ENCODE measurements around the gene AKR1C2.
"Not testable (repeated sequence)": the region's sequence is repeated elsewhere in the genome, so short reads cannot be mapped to it uniquely, and the experiment has no call there.

AKR1C2 gene

DNA sequence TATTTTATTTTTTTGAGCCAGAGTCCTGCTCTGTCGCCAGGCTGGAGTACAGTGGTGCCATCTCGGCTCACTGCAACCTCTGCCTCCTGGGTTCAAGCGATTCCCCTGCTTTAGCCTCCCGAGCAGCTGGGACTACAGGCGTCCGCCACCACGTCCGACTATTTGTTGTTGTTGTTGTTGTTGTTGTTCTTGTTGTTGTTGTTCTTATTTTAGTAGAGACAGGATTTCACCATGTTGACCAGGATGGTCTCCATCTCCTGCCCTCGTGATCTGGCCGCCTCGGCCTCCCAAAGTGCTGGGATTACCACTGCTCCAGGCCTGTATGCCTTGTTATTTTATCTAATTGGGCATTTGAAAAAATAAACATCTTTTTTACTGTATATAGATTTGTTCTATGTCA is 42.1 kb downstream of the AKR1C2 start:
- not testable (repeated sequence) for DNase-seq (ENCODE audit: low read depth, low spot score)

DNA sequence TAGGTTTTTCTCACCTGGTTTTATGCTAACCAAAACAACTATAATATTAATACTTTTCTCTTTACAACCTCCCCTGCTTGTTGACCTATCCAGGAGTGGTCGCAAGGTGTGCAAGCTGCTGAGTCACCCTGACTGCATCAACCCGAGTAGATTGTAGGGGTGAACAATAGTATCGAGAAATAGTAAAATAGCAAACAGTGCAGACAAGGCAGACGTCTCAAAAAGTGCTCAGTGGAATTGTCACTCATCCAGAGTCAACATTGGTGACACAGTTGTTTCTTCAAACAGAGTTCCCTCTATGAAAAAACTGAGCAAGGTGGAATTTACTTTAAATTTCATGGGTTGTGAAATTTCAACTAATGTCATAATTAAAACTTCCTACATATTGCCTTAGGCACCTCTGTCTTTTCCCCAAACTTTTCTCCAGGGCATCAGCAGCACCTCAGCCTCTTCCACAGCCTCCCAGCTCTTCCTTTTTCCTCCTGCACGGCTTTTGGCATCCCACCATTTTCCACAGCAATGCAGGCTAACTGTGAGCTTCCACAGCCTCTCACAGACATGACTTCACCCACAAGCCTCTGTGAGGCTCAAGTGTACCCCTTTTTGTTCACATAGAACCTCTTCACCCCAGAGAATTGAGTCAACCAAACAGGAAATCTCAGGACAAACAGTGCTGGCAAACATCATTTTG is 46.6 kb downstream of the AKR1C2 start:
- DNase-seq (ENCODE audit: low read depth, low spot score), result not testable (repeated sequence)

DNA sequence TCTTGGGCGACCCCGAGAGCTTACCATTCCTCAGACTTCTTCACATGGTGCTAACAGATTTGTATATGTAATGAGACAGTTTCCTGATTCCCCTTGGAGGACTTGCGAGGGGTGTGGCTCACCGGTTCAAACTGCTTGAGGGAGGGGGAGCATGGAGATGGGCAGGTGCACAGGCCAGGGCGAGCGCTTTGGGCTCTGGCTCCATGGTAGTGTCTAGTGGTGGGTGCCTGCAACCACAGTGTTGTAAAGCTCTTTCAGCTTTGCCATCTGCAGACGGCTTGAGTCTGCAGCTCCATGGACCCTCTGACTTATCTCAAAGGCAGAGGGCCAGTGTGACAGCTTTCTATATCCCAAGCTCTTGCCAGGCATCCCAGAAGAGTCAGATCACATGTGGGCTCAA is 47.6 kb downstream of the AKR1C2 start:
- DNase-seq (ENCODE audit: low read depth, low spot score), result not testable (repeated sequence)

DNA sequence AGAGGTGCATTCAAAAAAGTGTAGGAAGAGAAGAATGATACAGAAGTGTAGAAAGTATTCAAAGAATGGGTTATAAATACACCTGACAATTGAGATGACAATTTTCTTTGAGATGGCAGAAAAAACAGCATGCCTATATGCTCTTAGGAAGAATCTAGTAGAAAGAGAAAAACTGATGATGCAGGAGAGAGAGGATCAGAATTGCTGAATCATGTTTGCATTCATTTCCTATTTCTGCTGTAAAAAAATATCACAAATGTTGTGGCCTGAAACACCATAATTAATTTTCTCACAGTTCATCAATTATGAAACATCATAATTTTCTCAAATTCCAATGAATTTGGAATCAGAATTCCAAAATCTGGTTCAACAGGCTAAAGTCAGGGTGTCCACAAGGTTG is 50.3 kb downstream of the AKR1C2 start:
- no peak for DNase-seq (ENCODE audit: low read depth, low spot score)

DNA sequence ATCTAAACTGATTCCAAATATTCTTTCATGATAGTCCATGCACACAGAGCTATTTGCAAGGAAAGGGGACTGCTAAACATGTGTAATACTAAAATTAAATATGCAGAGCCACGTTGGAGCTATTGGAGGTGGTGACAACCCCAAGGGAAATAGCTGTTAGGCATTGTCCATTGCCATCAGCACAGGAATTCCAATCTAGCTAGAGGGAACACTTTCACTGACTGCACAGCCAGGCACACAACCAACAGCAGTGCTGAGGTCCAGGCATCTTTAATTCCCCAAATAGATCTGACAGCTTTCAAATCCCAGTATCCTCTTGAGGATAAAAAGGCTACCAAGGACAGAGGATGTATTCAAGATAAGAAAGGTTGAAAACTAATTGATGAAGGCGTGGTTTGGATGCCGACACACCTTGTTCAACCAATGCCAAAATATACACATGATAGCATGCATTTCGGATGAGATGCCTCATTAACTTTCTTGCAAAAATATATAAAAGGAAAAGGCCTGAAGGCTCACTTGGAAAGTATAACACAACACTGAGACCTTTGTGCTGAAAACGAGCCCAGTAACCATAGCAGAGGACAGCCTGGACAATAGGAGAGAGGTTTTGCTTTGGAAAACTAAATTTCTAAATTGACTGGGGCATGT is 52.0 kb downstream of the AKR1C2 start:
- DNase-seq (ENCODE audit: low read depth, low spot score), result not testable (repeated sequence)

DNA sequence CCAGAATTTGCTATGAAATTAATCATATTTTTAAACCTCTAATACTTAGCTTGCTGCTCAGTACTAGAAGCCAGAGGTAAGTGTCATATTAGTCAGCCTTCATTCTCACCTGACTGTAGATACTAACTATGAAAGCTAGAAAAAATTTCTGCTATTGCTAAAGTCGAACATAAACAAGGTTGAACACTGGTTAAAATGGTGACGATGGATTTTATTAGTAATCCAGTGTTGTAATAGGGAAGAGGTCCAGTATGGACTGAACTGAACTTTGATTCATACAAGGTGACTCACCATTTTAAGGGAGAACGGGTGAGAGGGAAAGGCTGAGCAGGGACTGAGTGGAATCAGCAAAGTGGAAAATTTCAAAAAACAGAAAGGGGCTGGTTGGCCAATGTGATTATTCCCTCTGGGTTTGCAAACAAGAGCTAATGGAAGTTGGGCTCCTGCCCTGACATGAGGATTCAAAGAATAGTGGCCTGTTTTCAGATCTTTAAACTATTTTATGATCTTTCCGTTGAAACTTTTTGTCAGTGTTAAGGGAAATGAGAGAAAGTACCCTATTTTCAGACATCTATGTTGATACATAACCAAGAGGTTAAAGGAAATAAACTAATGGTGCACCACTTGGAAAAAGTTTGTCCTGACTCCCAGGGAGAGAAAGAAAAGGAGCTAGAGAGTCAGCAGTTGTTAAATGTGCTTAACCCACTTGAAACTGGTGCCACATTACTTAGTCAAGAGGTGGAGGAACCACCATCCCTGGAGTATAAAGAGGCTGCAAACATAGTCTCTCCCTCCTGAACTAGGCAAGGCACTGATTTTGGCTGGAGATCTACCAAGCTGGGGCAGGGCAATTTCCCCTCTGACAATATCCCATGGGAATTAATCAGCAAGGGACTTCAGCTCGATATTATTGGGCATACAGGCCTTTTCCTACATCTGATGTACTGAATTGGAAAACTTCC is 55.7 kb downstream of the AKR1C2 start:
- no peak for DNase-seq (ENCODE audit: low read depth, low spot score)

DNA sequence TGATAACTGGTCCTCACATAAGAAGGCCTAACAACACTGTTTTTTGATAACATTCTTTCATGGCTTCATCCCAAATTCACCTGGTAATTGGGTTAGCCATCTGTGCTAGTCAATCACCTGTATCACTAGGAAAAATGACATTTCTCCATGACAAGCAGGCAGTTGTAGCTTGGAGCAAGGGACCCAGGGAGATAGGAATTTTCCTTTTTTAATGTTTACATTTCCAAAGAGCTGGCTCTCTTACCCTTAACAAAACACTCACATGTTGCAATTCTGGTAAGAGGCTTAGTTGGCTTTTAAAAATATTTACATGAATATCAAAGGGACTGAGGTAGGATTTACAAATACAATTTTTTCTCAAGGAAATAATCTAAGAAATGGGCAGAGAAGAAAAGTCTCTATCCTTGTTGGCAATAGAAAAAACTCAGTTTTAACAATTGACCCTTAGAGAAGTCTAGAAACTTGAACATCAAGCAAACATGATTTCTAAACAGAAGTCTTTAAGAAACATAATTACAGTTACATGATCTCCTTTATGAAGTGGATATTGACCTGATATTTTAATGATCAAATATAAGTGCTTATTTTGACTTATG is 56.5 kb downstream of the AKR1C2 start:
- DNase-seq (ENCODE audit: low read depth, low spot score), result no peak

DNA sequence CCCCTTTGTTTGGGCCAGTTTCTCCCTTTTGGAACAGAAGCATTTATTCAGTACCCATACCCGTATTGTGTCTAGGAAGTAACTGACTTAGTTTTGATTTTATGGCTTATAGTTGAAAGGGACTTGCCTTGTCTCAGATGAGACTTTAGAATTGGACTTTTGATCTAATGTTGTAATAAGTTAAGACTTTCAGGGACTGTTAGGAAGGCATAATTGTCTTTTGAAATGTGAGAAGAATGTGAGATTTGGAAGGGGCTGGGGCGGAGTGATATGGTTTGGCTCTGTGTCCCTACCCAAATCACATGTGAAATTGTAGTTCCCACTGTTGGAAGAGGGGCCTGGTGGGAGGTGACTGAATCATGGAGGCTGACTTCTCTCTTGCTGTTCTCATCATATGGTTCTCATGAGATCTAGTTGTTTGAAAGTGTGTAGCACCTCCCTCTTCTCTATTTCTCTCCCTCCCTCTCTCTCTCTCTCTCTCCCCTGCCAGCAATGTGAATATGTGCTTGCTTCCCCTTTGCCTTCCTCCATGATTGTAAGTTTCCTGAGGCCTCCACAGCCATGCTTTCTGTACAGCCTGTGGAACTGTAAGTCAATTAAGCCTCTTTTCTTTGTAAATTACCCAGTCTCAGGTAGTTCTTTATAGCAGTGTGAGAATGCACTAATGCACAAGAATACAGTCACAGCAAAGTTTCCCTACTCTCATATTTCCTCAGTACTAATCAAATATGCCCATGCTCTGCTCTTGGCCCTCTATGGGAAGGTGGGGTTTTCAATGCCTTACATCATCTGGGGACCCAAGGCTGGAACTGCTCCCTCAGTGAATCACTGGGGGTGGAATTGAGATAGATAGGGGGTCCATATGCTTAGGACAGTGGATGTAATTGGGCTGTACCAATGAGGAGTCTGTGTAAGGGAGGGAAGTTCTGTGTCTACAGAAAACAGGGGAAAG is 57.6 kb downstream of the AKR1C2 start:
- no peak for DNase-seq (ENCODE audit: low read depth, low spot score)

DNA sequence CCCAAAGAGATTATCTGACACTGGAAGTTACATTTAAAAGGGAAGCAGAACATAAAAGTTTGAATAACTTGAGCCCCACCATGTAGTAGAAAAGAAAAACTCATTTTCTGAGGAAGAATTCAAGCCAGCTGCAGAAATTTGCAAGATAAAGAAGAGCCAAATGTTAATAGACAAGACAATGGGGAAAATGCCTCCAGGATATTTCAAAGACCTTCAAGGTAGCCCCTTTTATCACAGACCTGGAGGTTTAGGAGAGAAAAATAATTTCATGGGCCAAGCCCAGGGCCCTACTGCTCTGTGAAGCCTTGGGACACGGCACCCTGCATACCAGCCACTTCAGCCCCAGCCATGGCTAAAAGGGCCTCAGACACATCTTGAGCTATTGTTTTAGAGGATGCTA is 58.8 kb downstream of the AKR1C2 start:
- no peak for DNase-seq (ENCODE audit: low read depth, low spot score)

DNA sequence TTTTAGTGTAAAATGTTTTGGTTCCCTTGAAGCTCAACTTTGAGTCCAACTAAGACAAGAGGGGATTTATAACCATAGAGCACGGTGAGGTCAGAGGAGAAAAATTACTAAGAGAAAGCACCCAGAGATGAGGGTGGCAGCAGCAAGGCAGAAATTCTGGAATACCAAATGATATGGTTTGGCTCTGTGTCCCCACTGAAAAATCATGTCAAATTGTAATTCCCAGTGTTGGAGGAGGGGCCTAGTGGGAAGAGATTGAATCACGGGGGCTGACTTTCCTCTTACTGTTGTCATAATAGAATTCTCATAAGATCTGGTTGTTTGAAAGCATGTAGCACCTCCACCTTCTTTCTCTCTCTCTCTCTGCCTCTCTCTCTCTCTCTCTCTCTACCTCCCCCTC is 59.8 kb downstream of the AKR1C2 start:
- DNase-seq (ENCODE audit: low read depth, low spot score), result no peak

DNA sequence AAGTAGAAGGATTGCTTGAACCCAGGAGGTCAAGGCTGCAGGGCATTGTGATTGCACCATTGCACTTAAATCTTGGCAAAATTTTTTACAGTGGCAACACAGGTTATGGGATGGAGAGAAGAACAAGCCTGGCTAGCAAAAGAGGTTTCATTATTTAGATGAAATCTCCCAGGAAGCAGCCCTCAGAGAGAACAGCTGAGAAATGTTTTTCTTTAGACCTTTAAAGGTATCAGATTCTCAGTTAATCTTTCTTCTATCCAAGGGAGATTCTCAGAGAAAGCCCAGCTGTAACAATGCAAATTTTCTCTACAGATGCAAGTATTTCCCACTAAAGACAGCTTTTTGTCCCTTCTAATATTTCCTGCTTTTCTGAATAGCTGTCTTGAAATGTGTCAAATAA is 60.2 kb downstream of the AKR1C2 start:
- not testable (repeated sequence) for DNase-seq (ENCODE audit: low read depth, low spot score)

DNA sequence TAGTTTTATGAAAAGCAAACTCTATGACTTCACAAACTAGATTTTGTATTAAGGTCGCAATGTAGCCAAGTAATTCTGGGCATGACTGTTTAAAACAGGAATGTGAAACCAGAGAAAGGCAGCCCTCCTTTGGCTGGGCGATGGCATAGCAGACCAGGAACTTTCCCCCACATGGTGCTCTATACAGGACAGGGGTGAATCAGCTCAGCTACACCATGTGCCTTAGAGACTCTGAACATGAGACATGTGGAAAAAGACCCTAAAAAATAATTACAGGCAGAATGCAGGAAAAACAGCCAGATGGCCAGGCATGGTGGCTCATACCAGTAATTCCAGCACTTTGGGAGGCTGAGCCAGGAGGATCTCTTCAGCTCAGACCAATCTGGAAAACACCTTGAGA is 60.7 kb downstream of the AKR1C2 start:
- DNase-seq (ENCODE audit: low read depth, low spot score), result not testable (repeated sequence)

DNA sequence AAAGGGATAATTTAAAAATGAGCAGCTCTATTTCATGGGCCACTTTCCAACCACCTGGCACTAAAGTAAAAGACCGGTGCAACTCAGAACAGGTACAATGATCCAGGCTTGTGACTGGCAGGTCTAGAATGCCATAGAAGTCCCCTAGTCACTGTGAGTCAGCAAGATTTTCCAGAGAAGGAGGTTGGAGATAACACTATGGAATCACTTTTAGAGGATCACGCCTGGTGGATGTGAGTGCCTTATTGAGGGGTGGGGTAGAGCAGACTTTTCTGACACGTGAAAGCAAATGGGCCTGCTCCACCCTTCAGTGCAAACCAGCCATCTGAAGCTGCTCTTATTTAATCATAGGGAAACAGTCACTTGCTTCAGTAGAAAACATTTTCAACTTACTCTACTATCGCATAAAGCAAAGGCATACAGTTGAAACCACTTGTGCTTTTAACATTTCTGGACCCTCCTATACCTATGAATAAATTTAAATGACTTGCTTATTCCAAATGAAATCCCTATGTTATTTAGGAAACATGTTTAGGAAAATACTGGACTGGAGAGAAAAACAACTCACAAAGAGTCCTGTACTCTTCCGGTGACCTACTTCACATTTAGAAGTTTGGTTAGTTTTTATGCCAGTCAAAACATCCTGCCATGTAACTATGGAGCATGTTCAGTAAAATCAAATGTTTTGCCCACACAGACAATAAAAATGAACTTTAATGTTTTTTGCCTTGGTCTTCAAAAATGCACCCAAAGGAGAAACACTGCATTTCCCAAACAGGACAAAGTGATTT is 61.9 kb downstream of the AKR1C2 start:
- DNase-seq (ENCODE audit: low read depth, low spot score), result no peak

DNA sequence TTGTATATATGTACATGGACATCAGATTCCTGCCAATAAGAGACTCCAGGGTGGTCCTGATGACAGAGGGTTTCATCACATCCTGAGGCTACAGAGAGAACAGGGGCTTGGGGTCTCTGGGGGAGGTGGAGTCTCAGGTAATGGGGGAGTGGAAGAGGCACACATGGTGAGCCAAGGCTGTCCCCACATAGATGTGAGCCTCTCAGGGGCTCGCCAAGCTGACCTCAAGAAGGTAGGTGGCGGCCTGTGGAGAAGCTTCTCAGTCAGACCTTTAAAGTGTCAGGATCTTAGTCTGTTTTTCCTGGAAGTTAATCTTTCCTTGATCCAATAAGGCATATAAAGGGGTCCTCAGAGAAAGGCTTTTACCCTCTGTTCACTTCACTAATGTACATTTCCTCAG is 62.7 kb downstream of the AKR1C2 start:
- not testable (repeated sequence) for DNase-seq (ENCODE audit: low read depth, low spot score)

DNA sequence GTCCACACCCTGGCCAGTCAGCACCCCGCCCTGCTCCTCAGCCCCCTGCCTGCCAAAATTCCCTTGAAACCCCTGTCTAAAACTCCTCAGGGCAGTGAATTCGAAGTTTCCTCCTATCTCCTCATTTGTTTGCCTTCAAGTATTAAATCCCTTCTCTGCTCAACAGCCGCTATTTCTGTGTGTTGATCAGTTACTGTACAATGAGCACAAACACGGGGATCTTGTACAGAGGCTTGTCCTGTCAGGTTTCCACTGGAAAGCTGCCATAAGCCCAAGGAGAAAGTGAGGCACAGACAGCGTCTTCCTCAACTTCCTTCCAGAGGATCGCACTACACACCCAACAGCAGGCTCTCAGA is 63.6 kb downstream of the AKR1C2 start:
- not testable (repeated sequence) for DNase-seq (ENCODE audit: low read depth, low spot score)

DNA sequence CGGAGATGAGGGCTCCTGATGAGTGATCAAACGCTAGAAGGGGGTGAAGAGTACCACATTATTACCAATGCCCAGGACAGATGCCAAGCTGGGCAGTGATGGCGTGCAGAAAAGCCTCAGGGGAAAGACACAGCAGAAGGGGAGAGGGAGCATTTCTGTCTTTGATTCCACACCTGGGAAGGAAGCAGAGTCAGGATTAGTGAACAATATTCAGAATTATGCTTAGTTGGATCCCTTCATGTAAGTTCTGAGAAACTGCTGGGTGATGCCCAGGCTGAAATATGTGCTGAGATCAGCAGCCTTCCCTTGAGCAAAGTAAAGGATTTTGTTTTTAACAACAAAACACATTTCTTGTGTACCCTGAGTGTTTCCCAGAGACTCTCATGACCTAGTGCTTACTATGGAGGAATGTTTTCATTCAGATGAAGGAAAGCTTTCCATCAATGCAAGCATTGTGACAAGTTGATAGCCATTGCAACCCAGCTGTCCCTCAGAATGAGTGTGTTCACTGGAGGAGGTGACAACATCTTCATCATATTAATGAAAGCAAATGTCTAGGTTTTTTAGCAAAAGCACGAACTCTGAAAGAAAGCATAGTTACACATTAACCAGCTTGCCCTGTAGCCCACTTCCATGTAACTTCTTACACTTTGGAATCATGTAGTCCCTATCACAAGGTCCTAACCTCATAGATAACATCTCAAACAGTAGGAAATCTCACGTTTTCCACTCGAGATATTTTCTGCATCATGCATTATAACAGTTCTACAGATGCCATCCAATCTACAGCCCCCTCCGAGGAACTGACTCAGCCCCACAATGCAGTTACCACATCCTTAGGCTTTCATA is 64.2 kb downstream of the AKR1C2 start:
- DNase-seq (ENCODE audit: low read depth, low spot score), result no peak
